ENCODE results near the gene RAF1. TPM values are rescaled to one million over a fixed set of nuclear protein-coding genes. Genes with fewer than 3 reads are reported as not detected.
"Not testable (repeated sequence)": the region's sequence is repeated elsewhere in the genome, so short reads cannot be mapped to it uniquely, and the experiment has no call there.

The RAF1 gene
- total RNA-seq, 2 donors from 2014 or later, result 101 to 126 TPM

- no peaks in the 10 kb centered on the region for H3K27me3 ChIP-seq (replicated peaks; ENCODE audit: insufficient read depth)
- TF ChIP-seq POLR2AphosphoS5 (IDR thresholded peaks at IDR 0.05), result no peak
- TF ChIP-seq POLR2A (IDR thresholded peaks at IDR 0.05), result no peak
- no peak for TF ChIP-seq CTCF (IDR thresholded peaks at IDR 0.05)
- intact Hi-C loops (cut with DNase I), result no loop called here
- H3K4me1 ChIP-seq (replicated peaks), result no peaks in the 10 kb centered on the region
- H3K27ac ChIP-seq, result no peak overlapping the region
- H3K36me3 ChIP-seq, result no peaks in the 10 kb centered on the region
- 71% methylated on average over 6 of the region's 6 CpGs for WGBS
- no peaks in the 10 kb centered on the region for H3K9me3 ChIP-seq
- no peak overlapping the region for H3K4me3 ChIP-seq
- DNase-seq (ENCODE audit: low spot score), result no peak
Measured at GRCh38 chr3:12677616-12678015, 13.7 kb upstream of the RAF1 start.

- Histone ChIP-seq H3K9me3 (no peaks in the 10 kb centered on the region), H3K4me3 (no peak overlapping the region), H3K27ac (no peak overlapping the region), H3K36me3 (no peaks in the 10 kb centered on the region), H3K27me3 (replicated peaks; ENCODE audit: insufficient read depth) (no peaks in the 10 kb centered on the region), H3K4me1 (replicated peaks) (no peaks in the 10 kb centered on the region)
- intact Hi-C loops (cut with DNase I), result no loop called here
- no peak for DNase-seq (ENCODE audit: low spot score)
- 94% methylated on average over 9 of the region's 9 CpGs for WGBS
- TF ChIP-seq POLR2AphosphoS5 (IDR thresholded peaks at IDR 0.05), result no peak
Measured at GRCh38 chr3:12675115-12675810, 11.3 kb upstream of the RAF1 start.

GRCh38 chr3:12673956-12674736 lies 10.2 kb upstream of the RAF1 start:
- H3K4me3 ChIP-seq; H3K9me3 ChIP-seq; H3K36me3 ChIP-seq; intact Hi-C loops (cut with DNase I); DNase-seq (ENCODE audit: low spot score); H3K4me1 ChIP-seq (replicated peaks); H3K27me3 ChIP-seq (replicated peaks; ENCODE audit: insufficient read depth); H3K27ac ChIP-seq: not testable (repeated sequence)
- 55% methylated on average over 10 of the region's 10 CpGs for WGBS

GRCh38 chr3:12671120-12671450 lies 7.2 kb upstream of the RAF1 start:
- no peak overlapping the region for H3K27ac ChIP-seq
- H3K27me3 ChIP-seq (replicated peaks; ENCODE audit: insufficient read depth), result no peaks in the 10 kb centered on the region
- H3K36me3 ChIP-seq, result no peaks in the 10 kb centered on the region
- 95% methylated on average over 3 of the region's 3 CpGs for WGBS
- no peaks in the 10 kb centered on the region for H3K9me3 ChIP-seq
- intact Hi-C loops (cut with DNase I), result no loop called here
- no peaks in the 10 kb centered on the region for H3K4me1 ChIP-seq (replicated peaks)
- no peak overlapping the region for H3K4me3 ChIP-seq
- DNase-seq (ENCODE audit: low spot score), result no peak
- TF ChIP-seq POLR2A (IDR thresholded peaks at IDR 0.05) (no peak), POLR2AphosphoS5 (IDR thresholded peaks at IDR 0.05) (no peak), CTCF (IDR thresholded peaks at IDR 0.05) (no peak)

GRCh38 chr3:12670365-12671119 lies 6.6 kb upstream of the RAF1 start:
- TF ChIP-seq POLR2A (IDR thresholded peaks at IDR 0.05) (no peak), POLR2AphosphoS5 (IDR thresholded peaks at IDR 0.05) (no peak), CTCF (IDR thresholded peaks at IDR 0.05) (no peak)
- Histone ChIP-seq H3K27me3 (replicated peaks; ENCODE audit: insufficient read depth) (no peaks in the 10 kb centered on the region), H3K36me3 (no peaks in the 10 kb centered on the region), H3K4me1 (replicated peaks) (no peaks in the 10 kb centered on the region), H3K27ac (no peak overlapping the region), H3K4me3 (no peak overlapping the region), H3K9me3 (no peaks in the 10 kb centered on the region)
- WGBS, result 93% methylated on average over 10 of the region's 10 CpGs
- intact Hi-C loops (cut with DNase I), result no loop called here
- DNase-seq (ENCODE audit: low spot score), result no peak

Measured in prostate gland (tissue), 2 donors.